Thyroid gland (tissue), 4 donors: Measurements from ENCODE around the gene CHGA.

Experiments
- POLR2A ChIP-seq, 2 donors: fragments of 450-650 bp; IDR thresholded peaks; one replicate each; pipeline ENCODE4 v1.6.1; 2017; ENCODE audit warnings: antibody characterized with exemption in 2 of 2, mild to moderate bottlenecking in 2 of 2, moderate library complexity in 1 of 2
- TF ChIP-seq, protein P1 (sequence below), 6 experiments: fragments of 200-600 bp in 3 of 6; fragments of 450-650 bp in 3 of 6; sonication (generic) in 3 of 6; IDR thresholded peaks; one replicate each; pipeline ENCODE4 v1.5.1; 2016 to 2019; ENCODE audit warnings: antibody characterized with exemption in 6 of 6, mild to moderate bottlenecking in 2 of 6, inconsistent platforms in 1 of 6, moderate library complexity in 1 of 6

DNA sequence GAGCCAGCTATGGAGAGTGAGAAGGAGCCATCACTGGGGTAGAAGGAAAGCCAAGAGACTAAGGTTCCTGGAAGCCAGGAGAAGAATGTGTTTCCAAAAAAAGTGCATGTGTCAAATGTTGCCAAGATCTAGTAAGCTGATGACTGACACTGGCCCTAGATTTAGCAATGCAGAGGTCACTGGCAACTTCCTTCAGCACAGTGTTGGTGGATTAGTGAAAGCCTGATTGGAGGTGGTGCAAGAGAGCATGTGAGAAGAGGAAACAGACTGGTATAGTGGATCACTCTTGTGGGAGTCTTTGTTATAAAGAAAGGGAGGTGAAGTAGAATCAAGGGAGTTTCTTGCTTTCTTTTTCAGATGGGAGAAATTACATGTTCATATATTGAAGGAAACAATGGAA, 34.1 kb upstream of the CHGA start:
- no peak for TF ChIP-seq POLR2A (IDR thresholded peaks at IDR 0.05)
- TF ChIP-seq, protein P1, sequence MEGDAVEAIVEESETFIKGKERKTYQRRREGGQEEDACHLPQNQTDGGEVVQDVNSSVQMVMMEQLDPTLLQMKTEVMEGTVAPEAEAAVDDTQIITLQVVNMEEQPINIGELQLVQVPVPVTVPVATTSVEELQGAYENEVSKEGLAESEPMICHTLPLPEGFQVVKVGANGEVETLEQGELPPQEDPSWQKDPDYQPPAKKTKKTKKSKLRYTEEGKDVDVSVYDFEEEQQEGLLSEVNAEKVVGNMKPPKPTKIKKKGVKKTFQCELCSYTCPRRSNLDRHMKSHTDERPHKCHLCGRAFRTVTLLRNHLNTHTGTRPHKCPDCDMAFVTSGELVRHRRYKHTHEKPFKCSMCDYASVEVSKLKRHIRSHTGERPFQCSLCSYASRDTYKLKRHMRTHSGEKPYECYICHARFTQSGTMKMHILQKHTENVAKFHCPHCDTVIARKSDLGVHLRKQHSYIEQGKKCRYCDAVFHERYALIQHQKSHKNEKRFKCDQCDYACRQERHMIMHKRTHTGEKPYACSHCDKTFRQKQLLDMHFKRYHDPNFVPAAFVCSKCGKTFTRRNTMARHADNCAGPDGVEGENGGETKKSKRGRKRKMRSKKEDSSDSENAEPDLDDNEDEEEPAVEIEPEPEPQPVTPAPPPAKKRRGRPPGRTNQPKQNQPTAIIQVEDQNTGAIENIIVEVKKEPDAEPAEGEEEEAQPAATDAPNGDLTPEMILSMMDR (IDR thresholded peaks at IDR 0.05), result no peak
